ENCODE results near the gene FHIT.

The FHIT gene

DNA sequence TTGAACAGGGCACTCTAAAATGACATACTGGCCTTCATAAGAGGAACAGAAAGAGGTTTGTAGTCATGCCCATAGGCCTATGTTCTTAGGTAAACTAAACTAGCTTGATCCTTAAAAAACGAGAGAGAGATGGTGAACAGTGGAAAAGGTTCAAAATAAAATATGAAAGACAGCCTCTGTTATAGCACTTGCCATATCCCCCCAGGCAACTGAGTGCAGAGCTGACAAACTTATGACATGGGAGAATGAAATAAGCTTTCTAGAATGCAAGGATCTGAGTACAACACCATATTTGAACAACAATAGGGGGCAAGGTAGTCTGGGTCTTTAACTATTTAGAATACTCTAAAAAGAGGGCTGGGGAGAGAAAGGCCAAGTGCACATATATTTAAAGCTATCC, 1500.9 kb downstream of the FHIT start:
- Histone ChIP-seq H3K9me3 (no peaks in the 10 kb centered on the region), H3K4me3 (ENCODE audit: low read depth, low read length) (no peak overlapping the region), H3K4me1 (no peaks in the 10 kb centered on the region), H3K27me3 (no peaks in the 10 kb centered on the region), H3K36me3 (no peaks in the 10 kb centered on the region)
- TF ChIP-seq, protein P1, sequence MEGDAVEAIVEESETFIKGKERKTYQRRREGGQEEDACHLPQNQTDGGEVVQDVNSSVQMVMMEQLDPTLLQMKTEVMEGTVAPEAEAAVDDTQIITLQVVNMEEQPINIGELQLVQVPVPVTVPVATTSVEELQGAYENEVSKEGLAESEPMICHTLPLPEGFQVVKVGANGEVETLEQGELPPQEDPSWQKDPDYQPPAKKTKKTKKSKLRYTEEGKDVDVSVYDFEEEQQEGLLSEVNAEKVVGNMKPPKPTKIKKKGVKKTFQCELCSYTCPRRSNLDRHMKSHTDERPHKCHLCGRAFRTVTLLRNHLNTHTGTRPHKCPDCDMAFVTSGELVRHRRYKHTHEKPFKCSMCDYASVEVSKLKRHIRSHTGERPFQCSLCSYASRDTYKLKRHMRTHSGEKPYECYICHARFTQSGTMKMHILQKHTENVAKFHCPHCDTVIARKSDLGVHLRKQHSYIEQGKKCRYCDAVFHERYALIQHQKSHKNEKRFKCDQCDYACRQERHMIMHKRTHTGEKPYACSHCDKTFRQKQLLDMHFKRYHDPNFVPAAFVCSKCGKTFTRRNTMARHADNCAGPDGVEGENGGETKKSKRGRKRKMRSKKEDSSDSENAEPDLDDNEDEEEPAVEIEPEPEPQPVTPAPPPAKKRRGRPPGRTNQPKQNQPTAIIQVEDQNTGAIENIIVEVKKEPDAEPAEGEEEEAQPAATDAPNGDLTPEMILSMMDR (IDR thresholded peaks at IDR 0.05; ENCODE audit: low read depth, low read length) = no peak
- DNase-seq = no peak

DNA sequence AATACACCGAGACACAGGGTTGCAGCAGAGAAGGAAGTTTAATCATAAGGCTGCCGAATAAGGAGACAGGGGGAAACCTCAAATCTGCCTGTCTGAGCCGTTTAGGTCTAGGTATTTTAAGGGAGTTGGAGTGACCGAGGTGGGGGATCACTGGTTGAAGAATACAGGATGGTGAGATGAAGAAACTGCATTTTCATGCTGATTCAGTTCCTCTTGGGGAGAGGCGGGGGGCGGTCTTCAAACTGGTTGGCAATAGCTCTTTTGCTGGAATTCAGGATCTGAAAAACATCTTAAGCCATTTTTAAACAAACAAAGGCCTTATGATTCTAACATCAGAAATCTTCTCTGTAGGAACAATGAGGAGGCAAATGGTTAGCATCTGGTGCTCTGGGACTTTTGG, 1502.0 kb downstream of the FHIT start:
- Histone ChIP-seq H3K27me3 (no peaks in the 10 kb centered on the region), H3K4me1 (no peaks in the 10 kb centered on the region), H3K36me3 (no peaks in the 10 kb centered on the region), H3K9me3 (no peaks in the 10 kb centered on the region), H3K4me3 (ENCODE audit: low read depth, low read length) (no peak overlapping the region)
- TF ChIP-seq, protein P1 (IDR thresholded peaks at IDR 0.05; ENCODE audit: low read depth, low read length) = no peak
- DNase-seq = no peak

DNA sequence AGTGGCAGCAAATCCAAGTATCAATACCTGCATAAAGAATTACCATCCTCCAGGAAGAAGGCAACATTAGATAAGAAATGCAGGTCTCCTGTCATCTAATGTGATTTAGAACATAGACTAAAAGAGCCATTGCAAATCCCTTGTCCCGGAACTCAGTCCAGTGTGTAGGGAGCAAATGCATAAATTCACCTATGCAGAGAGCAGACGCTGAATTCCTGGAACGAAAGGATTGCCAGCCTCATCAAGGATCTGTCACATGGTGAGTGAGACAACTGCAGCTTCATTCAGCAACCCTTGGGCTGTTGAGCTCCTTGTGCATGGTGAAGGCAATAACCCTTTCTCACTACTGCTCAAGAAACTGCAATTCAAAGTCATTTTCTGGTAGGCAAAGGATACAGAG, 1504.7 kb downstream of the FHIT start:
- DNase-seq = no peak

DNA sequence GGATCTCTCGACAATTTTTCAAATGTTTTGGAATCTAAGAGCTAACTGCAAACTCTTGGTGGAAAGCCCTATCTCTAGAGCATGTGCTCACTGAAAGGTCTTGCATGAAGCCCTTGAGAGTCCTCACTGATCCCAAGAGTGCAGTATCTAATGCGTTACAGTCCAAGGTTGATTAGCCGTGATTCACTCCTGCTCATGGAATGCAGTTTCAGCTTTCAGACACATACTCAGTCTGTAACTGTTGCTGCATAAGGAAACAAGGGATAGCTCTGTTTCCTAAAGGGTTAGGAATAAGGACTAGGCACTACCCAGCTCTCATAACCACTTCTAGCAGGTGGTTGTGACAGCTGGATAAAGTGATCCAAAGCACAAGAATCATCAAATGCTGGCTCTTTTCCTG, 1514.0 kb downstream of the FHIT start:
- Histone ChIP-seq H3K27me3 (no peaks in the 10 kb centered on the region), H3K9me3 (no peaks in the 10 kb centered on the region), H3K36me3 (no peaks in the 10 kb centered on the region), H3K4me3 (ENCODE audit: low read depth, low read length) (no peak overlapping the region), H3K4me1 (peaks cover 22% of the 10 kb centered on the region)
- no peak for DNase-seq
- TF ChIP-seq, protein P1 (IDR thresholded peaks at IDR 0.05; ENCODE audit: low read depth, low read length) = no peak

More for the DNA sequence above, 1504.7 kb downstream of the FHIT start:
- no peaks in the 10 kb centered on the region for H3K9me3 ChIP-seq
- TF ChIP-seq, protein P1 (IDR thresholded peaks at IDR 0.05; ENCODE audit: low read depth, low read length) = no peak
- no peaks in the 10 kb centered on the region for H3K27me3 ChIP-seq
- H3K4me3 ChIP-seq (ENCODE audit: low read depth, low read length) = no peak overlapping the region
- no peaks in the 10 kb centered on the region for H3K4me1 ChIP-seq
- no peaks in the 10 kb centered on the region for H3K36me3 ChIP-seq

DNA sequence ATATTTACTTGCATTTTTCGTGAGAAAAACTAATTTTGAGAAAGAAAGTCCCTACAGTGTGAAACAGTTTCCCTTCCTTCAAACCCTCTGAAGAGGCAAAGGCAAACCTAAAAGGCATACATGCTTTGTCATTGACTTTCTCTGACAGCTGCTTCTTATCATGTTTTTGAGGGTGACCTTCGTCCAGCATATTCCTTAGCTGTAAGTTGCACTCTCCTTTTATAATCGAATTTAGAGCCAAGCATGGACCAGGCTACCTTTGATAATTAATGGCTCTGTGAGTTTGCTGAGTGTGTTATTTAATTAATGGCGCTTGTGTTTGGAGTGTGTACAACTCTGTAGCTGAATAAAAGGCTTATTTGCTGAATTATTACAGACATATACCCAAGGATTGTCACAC, 1517.2 kb downstream of the FHIT start:
- TF ChIP-seq, protein P1 (IDR thresholded peaks at IDR 0.05; ENCODE audit: low read depth, low read length) = no peak
- peak; percentile 17 for DNase-seq
- H3K36me3 ChIP-seq = no peaks in the 10 kb centered on the region
- H3K4me1 ChIP-seq = peaks cover 22% of the 10 kb centered on the region
- H3K9me3 ChIP-seq = no peaks in the 10 kb centered on the region
- H3K27me3 ChIP-seq = no peaks in the 10 kb centered on the region
- peak overlapping the region; percentile 12; the same call in 1 of the 2 replicates for H3K4me3 ChIP-seq (ENCODE audit: low read depth, low read length)

DNA sequence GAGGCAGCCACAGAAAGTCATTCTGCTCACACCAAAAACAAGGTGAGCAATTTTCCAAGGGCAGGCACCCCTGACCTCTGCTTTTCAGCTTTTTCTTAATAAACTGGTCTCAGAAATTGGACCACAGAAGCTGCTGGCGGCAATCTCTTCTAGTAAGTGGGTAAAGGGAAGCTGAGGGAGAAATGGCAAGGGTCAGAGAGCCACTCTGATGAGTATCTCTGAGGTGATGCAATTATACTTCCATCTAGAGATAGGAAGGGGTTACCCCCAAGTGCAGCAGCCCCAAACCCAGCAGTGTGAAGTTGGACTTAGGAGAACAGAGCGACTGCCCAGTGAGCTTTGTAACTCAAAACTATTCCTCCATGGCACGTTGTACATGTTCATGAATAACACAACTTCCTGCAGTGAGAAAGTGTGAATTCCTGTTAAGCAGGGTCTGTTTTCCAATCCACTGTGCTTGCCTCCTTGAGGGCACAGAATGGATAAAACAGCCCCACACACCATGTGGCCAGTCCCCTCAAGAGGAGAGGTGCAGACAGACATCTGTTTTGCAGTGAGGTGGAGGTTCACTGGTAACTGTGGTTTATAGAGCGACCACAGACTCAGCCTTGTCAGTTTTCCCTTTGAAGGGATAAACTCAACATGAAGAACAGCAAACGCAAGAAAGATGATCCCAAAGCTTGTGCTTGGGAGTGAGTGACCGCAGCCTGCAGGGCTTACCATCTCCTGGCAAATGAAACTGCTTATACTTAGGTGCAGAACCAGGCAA, 1518.0 kb downstream of the FHIT start:
- Histone ChIP-seq H3K4me1 (peaks cover 22% of the 10 kb centered on the region), H3K9me3 (no peaks in the 10 kb centered on the region), H3K4me3 (ENCODE audit: low read depth, low read length) (peak overlapping the region; percentile 12; the same call in 1 of the 2 replicates), H3K36me3 (no peaks in the 10 kb centered on the region), H3K27me3 (no peaks in the 10 kb centered on the region)
- peak; percentile 21 for DNase-seq
- TF ChIP-seq, protein P1 (IDR thresholded peaks at IDR 0.05; ENCODE audit: low read depth, low read length) = no peak
